NCI-H345 treated with DMSO at 0.1 percent for 48 hours (cell line): ENCODE results near the gene MS4A10.

ENCODE experiments used
- DNase-seq: peaks from one replicate; lab custom pipeline; 2025; ENCODE audit not compliant: unreplicated experiment; lab: John Stamatoyannopoulos, UW

The MS4A10 gene

GRCh38 chr11:60765355-60765754 lies 19.8 kb upstream of the MS4A10 start:
- no peak for DNase-seq

GRCh38 chr11:60766547-60766946 lies 18.6 kb upstream of the MS4A10 start:
- no peak for DNase-seq

- DNase-seq = no peak
Observed at GRCh38 chr11:60767388-60767811, 17.7 kb upstream of the MS4A10 start.

GRCh38 chr11:60768202-60768601 lies 16.9 kb upstream of the MS4A10 start:
- no peak for DNase-seq

GRCh38 chr11:60769273-60769672 lies 15.9 kb upstream of the MS4A10 start:
- no peak for DNase-seq

GRCh38 chr11:60769811-60770210 lies 15.3 kb upstream of the MS4A10 start:
- no peak for DNase-seq

GRCh38 chr11:60771146-60771545 lies 14.0 kb upstream of the MS4A10 start:
- no peak for DNase-seq

- no peak for DNase-seq
Observed at GRCh38 chr11:60771879-60772525, 13.1 kb upstream of the MS4A10 start.

- DNase-seq = no peak
Observed at GRCh38 chr11:60772666-60773065, 12.5 kb upstream of the MS4A10 start.

GRCh38 chr11:60774726-60775125 lies 10.4 kb upstream of the MS4A10 start:
- no peak for DNase-seq

GRCh38 chr11:60775420-60775961 lies 9.6 kb upstream of the MS4A10 start:
- peak; percentile 78 for DNase-seq

GRCh38 chr11:60776167-60776566 lies 9.0 kb upstream of the MS4A10 start:
- no peak for DNase-seq

GRCh38 chr11:60777106-60777505 lies 8.0 kb upstream of the MS4A10 start:
- no peak for DNase-seq

GRCh38 chr11:60777572-60777971 lies 7.6 kb upstream of the MS4A10 start:
- DNase-seq = no peak

GRCh38 chr11:60780065-60780464 lies 5.1 kb upstream of the MS4A10 start:
- no peak for DNase-seq

GRCh38 chr11:60780774-60781173 lies 4.4 kb upstream of the MS4A10 start:
- DNase-seq = no peak

GRCh38 chr11:60781286-60781980 lies 3.7 kb upstream of the MS4A10 start:
- DNase-seq = no peak

- no peak for DNase-seq
Observed at GRCh38 chr11:60781981-60782316, 3.2 kb upstream of the MS4A10 start.

- DNase-seq = no peak
Observed at GRCh38 chr11:60782393-60783140, 2.6 kb upstream of the MS4A10 start.

- DNase-seq = no peak
Observed at GRCh38 chr11:60783141-60783484, 2.0 kb upstream of the MS4A10 start.

GRCh38 chr11:60783911-60784310 lies 1.2 kb upstream of the MS4A10 start:
- no peak for DNase-seq

GRCh38 chr11:60785806-60786361 lies 751 bp downstream of the MS4A10 start:
- DNase-seq = no peak
